ENCODE measurements around the gene WDR46.

- no peak for TF ChIP-seq EZH2phosphoT487 (IDR thresholded peaks at IDR 0.05; ENCODE audit: unreplicated experiment)
- TF ChIP-seq, protein P1, sequence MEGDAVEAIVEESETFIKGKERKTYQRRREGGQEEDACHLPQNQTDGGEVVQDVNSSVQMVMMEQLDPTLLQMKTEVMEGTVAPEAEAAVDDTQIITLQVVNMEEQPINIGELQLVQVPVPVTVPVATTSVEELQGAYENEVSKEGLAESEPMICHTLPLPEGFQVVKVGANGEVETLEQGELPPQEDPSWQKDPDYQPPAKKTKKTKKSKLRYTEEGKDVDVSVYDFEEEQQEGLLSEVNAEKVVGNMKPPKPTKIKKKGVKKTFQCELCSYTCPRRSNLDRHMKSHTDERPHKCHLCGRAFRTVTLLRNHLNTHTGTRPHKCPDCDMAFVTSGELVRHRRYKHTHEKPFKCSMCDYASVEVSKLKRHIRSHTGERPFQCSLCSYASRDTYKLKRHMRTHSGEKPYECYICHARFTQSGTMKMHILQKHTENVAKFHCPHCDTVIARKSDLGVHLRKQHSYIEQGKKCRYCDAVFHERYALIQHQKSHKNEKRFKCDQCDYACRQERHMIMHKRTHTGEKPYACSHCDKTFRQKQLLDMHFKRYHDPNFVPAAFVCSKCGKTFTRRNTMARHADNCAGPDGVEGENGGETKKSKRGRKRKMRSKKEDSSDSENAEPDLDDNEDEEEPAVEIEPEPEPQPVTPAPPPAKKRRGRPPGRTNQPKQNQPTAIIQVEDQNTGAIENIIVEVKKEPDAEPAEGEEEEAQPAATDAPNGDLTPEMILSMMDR (conservative IDR thresholded peaks at IDR 0.05; ENCODE audit: low read depth in 2 of 2): no peak
- no peak for TF ChIP-seq EZH2 (IDR thresholded peaks at IDR 0.05; ENCODE audit: low read depth, unreplicated experiment)
- TF ChIP-seq CREB1 (CRISPR knock-in tag; IDR thresholded peaks at IDR 0.05; ENCODE audit: low read depth): no peak
- no peak for TF ChIP-seq NANOG (IDR thresholded peaks at IDR 0.05; ENCODE audit: borderline replicate concordance)
- TF ChIP-seq POLR2AphosphoS5 (IDR thresholded peaks at IDR 0.05; ENCODE audit: low read depth): no peak; the same call in 1 of the 2 replicates
Measured at GRCh38 chr6:33315793-33316602, 27.0 kb upstream of the WDR46 start.
